GM21737 (cell line): ENCODE results near the gene TMEM31.
A peak's percentile ranks its signal among the peaks of the same experiment; 100 is the strongest.

Experiments used
- ATAC-seq: cut with Tn5 transposase; IDR thresholded peaks from one replicate; pipeline ENCODE4 v1.9.1; 2021; ENCODE audit warnings: mild to moderate bottlenecking, moderate library complexity; ENCODE audit not compliant: unreplicated experiment

The TMEM31 gene

GRCh38 chrX:103710609-103711008, at the start of gene TMEM31:
Gene TMEM31, plus strand, starts transcription at chrX:103710909. Its CDS starts 1,350 bp downstream, at chrX:103712259.
- ATAC-seq = no peak

GRCh38 chrX:103663981-103664762, 46.5 kb upstream of the TMEM31 start:
- ATAC-seq = no peak

DNA sequence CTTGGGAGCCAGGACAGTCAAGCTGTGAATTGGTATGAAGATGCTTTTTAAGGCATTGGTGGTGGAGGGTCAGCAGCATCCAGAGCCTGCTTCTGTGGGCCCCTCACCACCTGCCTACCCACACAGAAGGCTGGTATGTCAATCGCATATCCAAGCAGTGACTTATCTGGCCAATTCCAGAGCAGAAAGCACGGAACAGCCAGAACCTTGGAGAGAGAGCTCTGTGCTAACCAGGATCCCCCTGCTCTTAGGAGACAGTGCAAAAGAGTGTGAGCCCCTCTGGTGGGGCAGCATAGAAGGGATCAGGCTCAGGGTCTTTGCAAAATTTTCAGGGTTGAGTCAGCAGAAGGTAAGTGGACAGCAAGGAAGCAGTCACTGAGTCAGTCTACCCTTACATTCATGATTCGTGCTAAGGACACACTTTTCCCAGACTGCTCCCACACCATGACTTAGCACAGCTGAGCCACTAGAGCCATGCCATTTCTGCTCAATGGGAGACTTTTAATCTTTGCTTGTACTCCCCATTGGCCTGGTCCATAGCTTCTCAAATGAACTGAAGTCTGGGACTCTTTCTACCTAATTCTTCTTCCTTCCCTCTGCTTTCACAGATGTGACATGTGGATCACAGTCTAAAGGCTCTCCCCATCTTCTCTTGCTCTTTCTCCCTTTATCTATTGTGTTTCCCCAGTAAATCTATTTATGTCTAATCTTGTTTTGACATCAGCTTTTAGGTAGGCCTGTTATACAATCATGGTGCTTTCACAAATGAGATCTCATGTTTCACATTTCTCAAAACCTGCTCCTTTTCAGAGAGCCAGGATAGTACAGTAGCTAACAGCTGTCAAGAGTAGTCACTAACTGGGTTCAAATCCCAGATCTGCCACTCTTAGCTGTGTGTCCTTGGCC, 44.3 kb upstream of the TMEM31 start:
- ATAC-seq = no peak

DNA sequence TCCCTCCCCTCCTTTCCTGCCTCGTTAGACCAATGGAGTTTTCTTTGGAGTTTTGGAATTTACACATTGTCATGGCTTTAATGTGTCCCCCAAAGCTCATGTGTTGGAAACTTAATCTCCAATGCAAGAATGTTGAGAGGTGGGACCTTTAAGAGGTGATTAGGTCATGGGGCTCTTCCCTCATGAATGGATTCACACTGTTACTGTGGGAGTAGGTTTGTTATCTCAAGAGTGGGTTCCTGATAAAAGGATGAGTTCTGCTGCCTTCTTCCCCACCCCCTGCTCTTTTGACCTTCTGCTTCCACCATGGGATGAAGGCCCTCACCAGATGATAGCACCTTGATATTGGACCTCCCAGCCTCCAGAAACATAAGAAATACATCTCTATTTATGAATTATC, 41.0 kb upstream of the TMEM31 start:
- no peak for ATAC-seq

DNA sequence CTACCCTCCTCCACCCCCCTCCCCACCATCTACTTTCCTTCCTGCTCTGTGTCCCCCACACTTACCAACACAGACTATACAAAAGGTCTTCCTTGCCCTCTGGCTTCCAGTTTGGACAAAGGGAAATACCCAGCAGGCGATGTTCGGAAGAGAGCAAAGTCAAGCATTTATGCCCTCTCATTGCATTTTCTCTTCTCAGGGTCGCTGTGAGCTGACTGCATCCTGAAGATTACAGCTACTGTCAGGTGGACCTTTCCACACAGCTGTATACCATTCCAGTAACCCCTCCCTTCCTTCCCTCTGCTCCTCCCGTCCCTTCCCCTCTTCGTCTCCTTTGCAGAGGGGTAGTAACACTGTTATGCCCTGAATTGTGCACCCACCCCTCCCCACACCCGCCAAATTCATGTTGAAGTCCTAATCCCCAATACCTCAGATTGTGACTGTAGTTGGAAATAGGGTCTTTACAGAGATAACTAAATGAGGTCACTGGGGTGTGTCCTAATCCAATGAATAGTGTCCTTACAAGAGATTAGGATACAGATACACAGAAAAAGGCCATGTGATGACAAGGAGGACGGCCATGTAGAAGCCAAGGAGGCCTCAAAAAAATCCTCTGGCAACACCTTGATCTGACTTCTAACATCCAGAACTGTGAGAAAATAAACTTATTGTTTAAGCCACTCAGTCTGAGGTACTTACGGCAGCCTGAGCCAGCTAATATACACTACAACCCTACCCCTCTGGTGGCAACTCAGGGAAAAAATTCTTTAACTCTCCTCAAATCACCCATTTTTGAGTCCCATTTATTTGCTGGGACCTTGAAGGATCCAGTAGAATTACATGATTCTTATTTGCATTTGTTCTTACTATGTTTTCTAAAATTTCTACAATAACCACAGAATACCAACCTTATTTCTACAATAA, 35.9 kb upstream of the TMEM31 start:
- no peak for ATAC-seq

- ATAC-seq = no peak
Measured at GRCh38 chrX:103678199-103678993, 32.3 kb upstream of the TMEM31 start.

GRCh38 chrX:103681443-103681842, 29.3 kb upstream of the TMEM31 start:
- ATAC-seq = no peak

GRCh38 chrX:103685396-103685795, 25.3 kb upstream of the TMEM31 start:
- no peak for ATAC-seq

- peak; percentile 92 for ATAC-seq
Measured at GRCh38 chrX:103686199-103687072, 24.3 kb upstream of the TMEM31 start, which contains the start of gene MORF4L2. Gene MORF4L2, minus strand, starts transcription at chrX:103686699. Its CDS starts 9,672 bp downstream, at chrX:103677027.

DNA sequence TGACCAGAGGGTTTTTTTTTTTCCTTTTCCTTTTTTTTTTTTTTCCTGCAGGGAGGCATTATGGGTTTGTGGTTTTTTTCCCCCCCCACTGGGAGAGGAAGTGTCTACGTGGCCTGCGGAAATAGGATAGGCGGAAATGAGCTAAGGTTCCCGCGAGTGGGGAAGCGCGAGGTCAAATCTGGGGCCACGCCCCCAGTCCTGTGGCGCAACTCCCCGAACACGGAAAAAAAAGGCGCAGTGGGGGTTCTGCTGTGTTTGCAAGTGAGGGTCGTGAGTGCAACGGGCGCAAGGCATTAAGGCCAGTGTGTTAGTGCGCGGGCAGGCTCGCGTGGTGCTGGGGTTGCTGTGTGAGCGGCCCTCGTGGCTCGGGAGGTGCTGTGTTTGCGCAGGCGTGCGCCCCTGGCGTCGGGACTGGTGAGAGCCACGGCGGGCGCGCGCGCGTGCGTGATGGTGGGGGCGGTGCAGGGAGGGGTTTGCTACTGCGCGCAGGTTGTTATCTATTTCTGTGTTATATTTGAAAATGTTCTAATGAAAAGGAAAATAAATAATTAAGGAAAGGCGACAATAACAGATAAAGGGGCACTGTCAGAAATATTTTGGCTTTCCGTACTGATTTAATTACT, 23.5 kb upstream of the TMEM31 start:
- ATAC-seq = peak; percentile 50

DNA sequence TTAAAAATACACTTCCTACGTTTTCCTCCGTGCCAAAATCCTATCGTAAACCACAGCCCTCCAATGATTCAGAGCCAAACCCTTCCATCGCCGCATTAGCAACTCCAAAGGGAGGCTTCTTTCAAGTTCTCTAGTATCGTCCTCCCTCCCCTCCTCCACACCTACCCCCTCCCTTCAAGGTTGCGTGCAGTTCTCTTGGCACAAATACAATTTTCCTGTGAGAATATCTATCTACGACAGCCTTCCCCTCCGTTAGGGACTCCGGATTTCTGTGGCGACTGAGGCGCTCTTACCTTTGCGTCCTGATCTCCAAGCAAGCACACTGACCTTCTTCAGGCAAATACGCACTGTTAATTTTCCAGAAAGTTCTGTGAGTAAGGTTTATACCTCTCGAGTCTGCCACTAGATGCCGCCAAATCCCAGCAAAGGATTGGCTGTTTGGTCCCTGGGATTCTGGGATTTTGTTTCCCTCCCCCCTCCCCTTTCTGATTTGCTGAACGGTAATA, 23.0 kb upstream of the TMEM31 start:
- no peak for ATAC-seq

GRCh38 chrX:103688946-103689345, 21.8 kb upstream of the TMEM31 start:
- no peak for ATAC-seq

- no peak for ATAC-seq
Measured at GRCh38 chrX:103691059-103691458, 19.6 kb upstream of the TMEM31 start.

- ATAC-seq = no peak
Measured at GRCh38 chrX:103697687-103698086, 13.0 kb upstream of the TMEM31 start.

- no peak for ATAC-seq
Measured at GRCh38 chrX:103699243-103699642, 11.5 kb upstream of the TMEM31 start.

DNA sequence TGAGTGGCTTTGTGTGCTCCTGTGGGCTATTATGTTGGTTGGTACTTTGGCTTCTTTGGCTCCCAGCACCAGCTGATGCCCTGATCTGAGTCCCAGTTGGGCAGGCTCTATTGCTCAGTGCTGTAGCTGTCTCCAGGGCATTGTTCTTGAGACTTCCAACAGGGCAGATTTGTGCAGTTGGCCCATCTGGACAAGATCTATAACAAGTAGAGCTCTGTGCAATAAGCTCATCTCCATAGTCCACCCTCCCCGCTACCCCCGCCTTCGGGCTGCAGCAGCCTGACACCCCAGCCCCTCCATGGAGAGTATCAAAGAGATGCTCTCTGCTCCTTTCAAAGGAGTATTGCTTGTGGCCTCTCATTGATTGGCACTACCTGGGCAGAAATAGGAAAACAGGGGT, 5.8 kb upstream of the TMEM31 start:
- ATAC-seq = no peak

DNA sequence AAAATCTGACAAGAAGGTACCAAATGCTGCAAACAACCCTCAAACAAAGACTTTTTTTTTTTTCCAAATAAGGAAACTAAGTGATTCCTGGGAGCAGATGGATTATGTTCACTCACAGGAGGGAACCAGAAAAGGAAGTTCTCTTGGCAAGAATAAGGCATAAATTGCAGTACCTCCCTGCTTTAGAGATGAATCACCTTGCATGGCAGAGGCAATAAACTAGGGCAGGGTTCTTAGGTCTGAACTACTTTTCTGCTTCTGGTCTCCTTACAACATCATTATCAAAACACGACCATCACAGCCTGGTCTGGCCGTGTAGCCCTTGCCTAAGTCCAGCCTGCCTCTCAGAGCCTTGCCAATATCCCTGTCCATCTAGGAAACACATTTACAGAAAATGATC, 6.3 kb downstream of the TMEM31 start:
- no peak for ATAC-seq

DNA sequence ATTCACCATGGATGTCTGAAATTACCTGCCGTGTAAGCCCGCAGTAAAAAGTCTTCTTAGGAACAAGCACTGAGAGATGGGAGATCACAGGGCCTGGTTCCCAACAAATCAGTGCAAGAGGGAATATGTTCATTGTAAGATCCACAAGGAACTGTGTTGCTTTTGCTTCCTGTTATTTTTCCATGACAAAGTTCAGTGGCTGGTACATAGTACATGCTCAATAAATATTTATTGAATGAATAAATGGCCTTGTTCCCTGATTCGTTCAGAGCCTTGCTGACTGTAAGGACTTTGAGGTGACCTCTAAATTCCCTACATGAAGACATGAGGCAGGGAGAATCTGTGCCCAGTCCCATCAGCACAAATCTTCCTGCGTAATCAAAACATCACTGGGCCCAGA, 7.4 kb downstream of the TMEM31 start:
- ATAC-seq = no peak
